SIG-M5 treated with dmso at 0.1 percent for 504 hours (cell line): ENCODE measurements around the gene GLB1L2.
"Not testable (repeated sequence)": the region's sequence is repeated elsewhere in the genome, so short reads cannot be mapped to it uniquely, and the experiment has no call there.

Experiments
- DNase-seq: peaks from one replicate; lab custom pipeline; 2025; ENCODE audit not compliant: unreplicated experiment; lab: John Stamatoyannopoulos, UW

GLB1L2 gene

DNA sequence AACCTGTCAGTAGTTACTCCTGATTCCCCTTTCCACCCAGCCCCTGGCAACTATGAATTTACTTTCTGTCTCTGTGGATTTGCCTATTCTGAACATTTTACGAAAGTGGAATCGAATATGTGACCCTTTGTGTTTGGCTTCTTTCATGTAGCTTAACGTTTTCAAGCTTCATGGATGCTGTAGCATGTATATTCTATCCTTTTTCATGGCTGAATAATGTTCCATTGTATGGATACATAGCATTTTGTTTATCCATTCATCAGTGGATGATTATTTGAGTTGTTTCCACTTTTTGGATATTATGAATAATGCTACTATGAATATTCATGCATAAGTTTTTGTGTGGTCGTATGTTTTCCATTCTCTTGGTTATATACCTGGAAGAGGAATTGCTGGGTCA lies 9.2 kb upstream of the GLB1L2 start:
- no peak for DNase-seq

DNA sequence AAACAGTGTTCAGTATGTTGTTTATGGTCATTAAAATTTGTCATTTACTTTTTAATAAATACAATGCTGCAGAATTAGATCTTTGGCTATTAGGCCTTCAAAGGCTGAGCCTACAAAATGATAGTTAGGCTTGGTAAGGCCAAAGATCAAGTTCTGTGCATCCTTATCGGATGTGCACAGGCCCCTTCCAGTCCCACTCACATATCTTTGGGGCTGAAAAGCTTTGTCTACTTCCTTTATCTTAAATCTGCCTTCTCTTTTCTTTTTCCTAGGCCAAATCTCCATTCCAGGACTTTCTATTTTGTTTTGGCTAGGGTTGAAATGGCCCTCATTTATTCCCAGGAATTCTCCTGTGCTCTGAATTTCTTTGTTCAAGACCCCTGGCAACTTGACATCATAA lies 3.4 kb upstream of the GLB1L2 start:
- no peak for DNase-seq

DNA sequence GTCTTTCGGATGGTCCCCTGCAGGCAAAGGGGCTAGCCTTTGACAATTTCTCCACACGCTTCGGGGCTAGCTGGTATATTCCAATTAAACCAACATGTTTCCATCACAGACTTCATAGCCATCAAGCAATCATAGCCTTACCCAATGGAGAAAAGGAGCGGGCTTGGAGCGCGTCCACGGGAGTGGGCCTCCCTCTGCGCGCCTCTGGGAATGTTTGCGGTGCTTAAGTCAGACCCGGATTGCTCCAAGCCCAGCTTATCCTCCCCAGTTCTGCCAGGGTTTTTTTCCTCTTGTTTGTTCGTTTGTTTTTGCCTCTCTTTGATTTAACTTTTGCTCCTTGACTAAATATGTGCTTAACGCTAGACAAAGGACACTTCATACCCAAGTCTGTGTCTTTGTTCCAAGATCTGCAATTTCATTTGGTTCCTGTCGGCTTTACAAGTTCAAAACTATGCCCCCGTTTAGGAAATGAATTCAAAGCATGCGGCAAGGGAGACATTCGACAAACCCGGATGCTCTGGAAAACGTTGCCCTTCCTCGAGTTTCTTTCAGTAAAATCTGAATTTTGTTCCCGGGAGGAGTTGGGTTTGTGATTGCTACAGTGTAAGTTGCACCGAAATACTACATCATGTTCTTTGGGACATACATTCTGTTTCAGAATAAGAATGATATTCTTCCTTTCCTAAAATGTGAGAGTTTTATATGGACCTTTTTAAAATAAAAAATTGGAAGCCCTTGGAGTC lies 1.0 kb upstream of the GLB1L2 start:
- DNase-seq: no peak

DNA sequence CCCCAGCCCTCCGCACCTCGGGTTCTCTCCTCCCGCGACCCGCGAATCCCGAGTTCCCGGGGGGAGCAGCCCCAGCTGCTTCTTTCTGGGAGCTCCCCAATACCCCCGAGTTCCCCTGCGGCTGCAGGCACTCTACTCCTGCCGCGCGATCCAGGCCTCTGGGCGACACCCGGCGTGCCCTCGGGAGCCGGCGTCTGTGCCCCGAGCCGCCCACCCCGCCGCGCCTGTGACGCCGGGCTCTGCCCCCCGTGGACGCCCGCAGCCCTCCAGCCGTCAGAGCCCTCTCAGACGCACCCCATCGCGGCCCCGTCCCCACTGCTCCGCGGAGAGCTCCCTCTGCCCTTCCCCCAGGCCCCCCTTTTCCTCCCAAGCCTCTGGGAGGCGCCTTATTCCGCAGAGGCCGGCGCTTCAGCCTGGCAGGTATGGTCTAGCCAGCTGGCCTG lies 422 bp downstream of the GLB1L2 start:
- DNase-seq: no peak

DNA sequence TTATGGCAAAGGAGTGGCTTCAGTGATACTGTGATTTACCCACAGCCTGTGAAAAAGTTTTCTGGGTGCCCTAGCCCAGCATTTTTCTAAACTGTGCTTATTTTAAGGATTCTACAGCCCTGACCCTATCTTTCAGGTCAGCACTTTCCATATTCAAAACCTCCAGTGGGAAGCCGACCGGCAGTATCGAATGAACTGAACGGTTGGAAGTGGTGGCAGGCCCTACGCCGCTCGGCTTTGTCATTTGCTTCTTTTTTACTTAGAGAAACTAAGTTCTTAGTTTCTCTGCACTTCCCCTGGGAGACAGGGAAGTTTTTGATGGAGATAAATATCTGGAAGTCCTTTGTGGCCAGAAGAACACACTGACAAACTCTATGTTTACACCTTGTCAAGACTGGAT lies 994 bp downstream of the GLB1L2 start:
- no peak for DNase-seq

DNA sequence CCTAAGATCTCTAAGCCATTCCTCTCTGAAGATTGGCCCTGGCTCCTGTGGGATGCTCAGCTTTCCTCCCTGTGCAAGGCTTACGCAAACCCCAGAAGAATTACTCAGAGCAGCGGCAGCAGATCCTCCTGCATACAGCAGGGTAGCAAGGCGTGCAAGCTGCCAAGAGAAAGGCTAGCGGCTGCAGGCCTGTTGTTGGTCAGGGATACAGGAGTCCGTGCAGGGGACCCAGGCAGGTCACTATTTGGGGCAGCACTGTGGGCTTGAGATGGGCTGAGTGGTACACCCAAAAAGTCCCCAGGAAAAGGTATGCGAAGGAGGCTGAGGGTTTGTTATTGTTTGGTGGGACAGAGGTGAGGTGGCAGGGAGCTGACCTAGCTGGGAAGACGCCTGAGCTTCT lies 1.5 kb downstream of the GLB1L2 start:
- DNase-seq: no peak

DNA sequence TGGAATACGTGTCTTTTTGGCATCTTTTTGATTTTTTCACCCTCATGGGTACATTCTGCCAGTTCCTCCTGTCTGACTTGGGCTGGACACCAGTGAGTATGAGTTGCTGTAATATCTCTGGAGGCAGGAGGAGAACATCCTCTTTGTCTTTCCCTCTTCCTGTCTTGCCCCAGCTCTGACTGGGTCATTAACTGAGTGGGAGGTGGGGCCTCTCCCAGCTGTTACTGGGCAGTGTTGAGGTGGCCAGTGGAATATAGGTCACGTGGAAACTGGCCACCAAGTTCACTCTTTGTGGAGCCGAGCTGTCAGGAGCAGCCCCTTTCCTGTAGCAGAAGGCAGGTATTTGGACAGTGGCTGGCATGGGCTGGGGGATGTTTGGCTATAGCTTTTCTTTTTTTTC lies 2.2 kb downstream of the GLB1L2 start:
- no peak for DNase-seq

DNA sequence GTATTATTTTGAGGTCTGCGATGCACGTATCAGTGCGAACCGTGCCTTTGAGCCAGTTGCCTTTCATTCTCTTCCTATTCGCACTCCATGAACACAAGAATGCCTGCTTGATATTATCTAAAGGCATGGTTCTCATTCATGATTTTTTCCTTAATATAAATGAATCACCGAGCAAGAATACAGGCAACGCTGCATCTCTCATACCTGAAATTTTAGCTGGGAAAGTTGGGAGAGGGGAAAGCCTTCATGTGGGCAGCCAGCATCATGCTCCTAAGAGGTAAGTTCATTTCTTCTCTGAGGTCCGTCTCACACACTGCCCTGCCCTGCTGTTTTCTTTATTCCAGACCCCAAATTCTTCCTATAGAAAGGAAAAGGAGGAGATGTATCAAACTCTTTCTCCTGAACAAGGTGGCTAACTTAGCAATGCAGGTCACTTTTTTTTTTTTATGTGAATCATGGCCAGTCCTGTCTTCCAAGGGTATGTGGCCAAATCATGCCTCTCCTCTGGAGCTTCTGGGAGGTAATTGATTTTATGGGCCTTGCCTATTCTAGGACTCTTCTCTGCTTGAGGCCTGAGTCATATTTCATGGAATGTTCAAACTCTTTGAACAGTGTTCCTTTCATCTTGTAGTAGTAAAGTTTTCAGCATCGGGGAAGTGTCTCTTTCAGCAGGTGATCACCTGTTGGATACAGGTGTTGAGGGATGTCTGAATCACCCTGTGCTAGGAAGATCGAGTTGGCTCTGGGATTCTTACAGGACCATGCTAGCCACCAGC lies 3.2 kb downstream of the GLB1L2 start:
- DNase-seq: no peak

DNA sequence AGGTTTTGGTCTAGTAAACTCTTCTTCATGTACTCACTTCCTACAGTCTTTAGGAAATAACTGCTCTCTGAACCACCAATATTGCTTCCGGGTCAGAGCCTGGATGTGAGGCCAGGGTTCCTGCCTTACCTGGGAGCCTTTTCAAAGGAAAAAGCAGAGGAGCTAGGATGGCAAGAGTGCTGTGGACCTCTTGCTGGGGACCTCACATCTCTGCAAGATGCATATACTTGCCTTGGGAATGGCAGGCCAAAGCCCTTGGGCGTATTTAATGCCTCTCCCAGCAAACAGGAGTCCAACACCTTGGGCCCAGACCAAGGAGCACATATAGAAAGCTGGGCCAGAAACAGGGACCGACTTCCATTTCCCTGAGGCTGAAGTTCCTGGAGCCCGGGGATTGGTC lies 5.3 kb downstream of the GLB1L2 start:
- DNase-seq: no peak

DNA sequence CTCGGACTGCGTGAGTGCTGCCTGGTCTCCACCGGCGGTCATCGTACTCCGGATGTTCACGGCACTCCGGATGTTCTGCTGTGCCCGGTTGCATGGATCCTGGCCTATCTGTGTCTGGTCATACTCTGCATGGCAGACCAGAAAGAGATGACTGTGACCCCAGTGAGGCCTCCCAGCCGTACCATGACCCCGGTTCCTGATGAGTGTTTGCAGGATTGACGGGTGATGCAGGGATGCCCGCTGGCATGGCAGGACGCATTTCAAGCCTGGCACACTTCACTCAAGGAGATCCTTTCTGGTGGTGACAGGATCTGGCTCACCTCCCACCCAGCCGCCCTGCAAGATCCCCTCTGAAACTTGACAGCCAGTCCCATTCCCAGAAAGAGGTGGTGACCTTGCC lies 6.3 kb downstream of the GLB1L2 start:
- no peak for DNase-seq

DNA sequence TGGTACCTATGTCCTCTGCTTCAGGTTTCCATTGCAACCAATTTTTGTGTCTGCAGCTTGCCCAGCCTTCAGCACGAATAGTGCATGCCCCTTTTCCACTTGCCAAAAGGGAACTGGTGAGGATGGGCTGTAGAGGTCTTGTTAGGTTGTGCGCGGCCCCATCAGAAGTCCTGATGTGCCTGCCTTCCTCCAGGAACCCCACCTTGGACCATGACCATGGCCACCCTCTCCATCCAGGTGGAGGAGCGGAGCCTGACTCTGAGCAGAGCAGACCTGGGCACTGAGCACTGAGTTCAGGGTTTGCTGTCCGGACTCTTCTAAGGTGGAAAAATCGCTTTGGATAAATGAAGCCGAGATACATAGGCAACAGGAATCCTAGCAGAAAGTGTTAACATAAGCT lies 6.9 kb downstream of the GLB1L2 start:
- DNase-seq: no peak

DNA sequence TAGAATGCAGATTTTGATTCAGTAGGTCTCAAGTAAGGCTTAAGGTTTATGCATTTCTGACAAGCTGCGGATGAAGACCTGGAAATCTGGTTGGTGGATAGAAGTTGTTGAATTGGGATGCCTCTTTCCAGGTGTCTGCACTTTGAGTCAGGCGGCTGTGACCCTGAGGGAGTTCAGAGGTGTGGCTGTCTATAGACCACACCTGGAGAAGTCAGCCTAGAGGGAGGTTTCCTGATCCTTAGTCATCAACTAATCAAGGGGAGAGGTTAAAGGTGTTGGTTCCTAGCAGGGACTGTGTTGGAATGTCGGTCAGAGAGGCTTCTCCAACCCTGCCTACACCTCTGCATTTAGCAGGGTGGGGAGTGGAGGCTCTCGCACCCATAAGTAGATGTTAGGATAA lies 8.0 kb downstream of the GLB1L2 start:
- DNase-seq: no peak

DNA sequence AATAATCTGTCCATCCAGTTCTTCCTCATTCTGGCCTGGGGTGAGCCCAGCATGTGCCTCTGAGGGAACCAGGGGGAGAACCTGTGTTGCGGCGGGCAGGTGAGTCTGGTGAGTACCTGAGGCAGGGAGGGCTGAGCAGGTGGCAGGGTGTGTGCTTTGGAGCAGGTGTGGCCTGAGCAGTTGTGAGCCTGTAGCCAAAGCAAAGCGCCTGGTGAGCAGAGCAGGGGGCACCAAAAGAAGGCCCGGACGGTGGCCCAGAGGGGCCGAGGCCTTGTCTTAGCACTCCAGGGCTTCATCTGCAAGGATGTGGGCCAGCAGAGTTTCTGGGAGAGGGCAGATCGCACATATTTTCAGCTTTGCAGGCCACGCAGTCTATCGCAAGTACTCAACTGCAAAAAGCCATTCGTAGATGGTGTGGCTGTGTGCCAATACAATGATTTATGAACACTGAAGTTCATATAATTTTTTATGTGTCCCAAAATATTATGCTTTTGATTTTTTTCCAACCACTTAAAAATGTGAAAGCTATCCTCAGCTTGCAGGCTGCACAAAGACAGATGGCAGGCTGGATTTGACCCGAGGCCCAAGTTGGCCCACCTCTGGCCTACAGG lies 8.7 kb downstream of the GLB1L2 start:
- DNase-seq: no peak

DNA sequence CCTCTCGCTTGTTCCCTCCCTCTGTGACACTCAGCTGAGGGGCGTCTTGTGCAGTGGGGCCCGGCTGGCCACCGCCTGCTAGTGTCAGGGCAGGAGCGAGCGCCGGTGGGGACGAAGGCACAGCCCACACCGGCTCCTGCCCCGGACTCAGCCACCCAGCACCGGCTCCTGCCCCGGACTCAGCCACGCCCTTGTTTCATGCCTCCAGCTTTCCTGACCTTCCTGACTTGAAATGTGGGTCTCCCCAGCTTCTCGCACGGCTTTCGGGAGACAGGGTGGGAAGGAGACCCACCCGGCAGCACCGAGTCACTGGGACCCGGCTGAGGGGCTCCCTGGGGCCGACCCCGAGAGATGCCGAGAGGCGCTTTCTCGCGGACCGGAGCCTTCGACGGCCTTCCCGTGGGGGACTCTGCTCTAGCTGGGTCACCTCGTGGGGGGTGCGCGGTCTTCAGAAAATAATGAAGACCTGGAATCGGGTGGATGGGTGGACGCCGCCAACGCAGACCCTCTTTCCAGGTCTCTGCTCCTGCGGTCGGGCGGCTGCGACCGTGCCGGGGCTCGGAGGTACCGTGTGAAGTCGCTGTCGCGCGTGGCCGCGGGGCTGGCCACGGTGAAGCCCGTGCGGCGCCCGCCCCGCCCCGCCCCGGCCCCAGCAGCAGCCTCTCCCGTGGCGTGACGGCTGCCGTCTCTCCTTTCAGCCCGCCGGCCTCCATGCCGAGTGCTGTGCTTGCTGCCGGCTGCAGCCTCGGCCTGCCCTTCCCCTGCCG lies 10.2 kb downstream of the GLB1L2 start:
- DNase-seq: no peak

DNA sequence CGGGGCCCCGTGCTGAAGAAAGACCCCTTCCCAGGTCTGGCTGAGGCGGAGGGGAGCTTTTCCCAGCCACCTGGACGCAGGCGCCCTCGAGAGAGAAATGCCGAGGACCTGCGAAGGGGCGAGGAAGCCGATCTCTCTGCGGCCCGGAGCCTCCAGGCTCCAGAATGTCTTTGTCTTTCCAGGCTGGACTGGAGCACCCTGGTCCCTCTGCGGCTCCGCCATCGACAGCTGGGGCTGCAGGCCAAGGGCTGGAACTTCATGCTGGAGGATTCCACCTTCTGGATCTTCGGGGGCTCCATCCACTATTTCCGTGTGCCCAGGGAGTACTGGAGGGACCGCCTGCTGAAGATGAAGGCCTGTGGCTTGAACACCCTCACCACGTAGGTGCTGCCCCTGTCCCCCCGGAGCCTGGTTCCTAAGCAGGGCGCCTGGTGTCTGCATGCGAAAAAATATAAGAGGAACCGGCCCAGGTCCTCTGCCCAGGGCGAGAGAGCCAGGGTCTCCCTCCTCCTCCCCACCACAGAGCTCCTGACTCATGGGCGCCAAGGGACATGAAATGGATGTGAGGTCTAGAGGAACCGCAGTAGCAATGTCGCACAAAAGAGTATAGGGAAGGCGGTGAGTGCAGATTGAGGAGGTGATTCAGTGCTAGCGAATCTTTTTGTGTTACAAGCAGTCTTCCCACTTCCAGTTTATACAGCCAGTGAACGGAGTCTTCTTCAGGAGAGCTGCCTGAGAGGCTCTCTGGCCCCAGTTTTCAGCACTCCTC lies 11.0 kb downstream of the GLB1L2 start:
- DNase-seq: no peak

DNA sequence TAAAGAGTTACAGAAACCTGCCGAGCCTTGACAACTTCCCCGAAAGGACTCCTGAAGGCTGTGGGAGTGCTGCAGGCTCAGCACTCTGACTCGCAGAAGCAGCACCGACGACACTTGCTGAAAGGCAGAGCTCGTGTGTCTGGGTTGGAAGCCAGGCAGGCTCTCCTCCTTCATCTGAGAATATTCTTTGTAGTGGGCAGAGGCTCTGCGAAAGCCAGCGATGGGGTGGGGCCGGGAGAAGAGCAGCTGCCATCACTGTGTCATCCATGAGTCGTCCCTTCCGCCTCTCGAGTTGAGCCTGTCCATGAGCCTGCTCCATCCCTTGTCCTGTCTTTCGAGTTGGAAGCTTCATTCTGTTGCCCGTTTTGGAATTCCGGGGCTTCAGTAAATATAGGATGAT lies 11.9 kb downstream of the GLB1L2 start:
- no peak for DNase-seq

DNA sequence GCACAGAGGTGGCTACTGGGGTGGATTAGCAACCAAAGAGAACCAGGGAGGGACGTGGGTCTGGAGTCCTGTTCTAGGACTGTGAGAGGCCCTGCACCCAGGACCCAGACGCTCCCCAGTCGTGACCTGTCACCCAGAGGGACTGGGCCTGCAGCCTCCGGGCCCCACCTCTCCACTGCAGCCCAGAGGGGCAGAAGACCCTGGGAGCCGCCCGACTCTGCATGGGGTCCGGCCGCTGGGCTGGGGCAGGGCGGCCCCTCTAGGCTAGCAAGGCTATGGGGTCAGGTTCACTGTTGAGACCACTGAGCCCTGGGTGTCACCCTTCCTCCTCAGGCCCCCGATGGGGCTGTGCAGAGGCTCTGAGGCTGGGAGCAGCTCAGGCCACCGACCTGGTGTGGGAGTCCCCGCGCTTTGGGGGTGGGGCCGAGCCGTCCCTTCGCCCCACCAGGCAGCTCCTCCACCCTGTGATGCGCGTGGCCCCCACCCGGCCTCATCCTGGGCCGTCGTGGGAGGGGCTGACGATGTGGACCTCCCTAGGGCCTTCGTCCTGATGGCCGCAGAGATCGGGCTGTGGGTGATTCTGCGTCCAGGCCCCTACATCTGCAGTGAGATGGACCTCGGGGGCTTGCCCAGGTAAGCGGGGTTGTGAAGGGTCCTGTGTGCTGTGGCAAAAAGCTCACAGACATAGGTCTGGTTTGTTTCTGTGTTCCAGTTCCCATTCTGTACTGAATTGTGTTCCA lies 12.9 kb downstream of the GLB1L2 start:
- not testable (repeated sequence) for DNase-seq

DNA sequence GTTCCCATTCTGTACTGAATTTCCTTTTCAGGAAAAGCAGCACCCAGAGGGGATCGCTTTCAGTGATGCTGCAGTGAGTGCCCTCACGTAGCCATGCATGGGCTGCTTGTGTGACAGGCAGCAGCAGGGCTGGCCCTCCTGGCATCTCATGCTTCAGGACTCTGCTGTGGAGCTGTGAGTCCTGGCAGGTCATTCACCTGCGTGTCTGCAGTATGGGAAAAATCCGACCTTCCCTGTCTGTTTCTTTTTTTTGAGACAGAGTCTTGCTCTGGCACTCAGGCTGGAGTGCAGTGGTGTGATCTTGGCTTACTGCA lies 13.4 kb downstream of the GLB1L2 start:
- DNase-seq: no peak

DNA sequence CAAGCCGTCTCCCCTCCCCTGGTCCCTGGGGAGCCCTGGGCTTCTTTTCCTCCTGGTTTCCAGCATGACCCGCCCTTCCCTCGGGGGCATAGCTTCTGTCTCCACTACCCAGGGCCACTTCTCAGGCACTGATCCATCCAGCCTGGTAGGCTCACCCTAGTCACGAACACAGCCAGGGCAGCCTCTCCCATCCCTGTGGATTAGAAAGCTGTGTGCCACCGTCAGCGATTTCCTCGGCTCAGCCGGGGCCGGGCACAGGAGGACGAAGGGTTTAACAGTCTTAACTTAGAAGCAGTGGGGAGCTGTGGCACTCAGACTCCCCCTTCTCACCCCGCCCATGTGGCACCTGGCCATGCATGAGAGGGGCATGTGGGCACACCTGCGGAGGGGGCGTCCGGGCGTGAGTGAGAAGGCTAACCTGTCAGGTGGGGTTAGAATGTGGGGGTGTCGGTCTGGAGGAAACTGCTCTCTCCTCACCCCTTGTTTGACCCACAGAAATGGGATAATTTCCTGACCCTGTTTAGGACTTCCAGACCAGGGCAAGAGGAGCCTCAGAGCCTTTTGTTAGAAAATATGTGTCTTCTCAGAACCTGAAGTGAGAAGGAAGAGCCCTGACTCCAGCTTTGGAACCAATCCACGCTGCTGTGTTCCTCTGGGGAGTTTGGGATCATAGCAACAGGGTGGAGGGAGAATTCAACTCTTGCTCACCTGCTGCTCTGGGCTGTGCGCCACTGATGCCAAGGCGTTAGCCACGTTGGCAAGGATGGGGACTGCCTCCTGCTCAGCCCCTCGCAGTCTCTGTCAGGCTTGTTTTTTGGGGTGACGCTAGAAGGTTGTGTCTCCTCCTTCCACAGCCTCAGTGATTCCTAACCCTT lies 14.6 kb downstream of the GLB1L2 start:
- no peak for DNase-seq
